HEK293 (cell line): ENCODE results near the gene LRCH4.

Experiments
- BCL11A ChIP-seq: fragments of 450-650 bp; formaldehyde crosslinking; IDR thresholded peaks from 2 replicates; pipeline ENCODE4 v1.5.1; 2016; ENCODE audit warnings: low read depth, missing biosample characterization, missing genetic modification characterization
- GLI4 ChIP-seq: fragments of 450-650 bp; formaldehyde crosslinking; IDR thresholded peaks from 2 replicates; pipeline ENCODE4 v1.5.1; 2016; ENCODE audit warnings: missing biosample characterization, missing genetic modification characterization
- KLF8 ChIP-seq: fragments of 450-650 bp; formaldehyde crosslinking; IDR thresholded peaks from 2 replicates; pipeline ENCODE4 v1.5.1; 2016; ENCODE audit warnings: missing biosample characterization, missing genetic modification characterization
- RBAK ChIP-seq: fragments of 450-650 bp; formaldehyde crosslinking; IDR thresholded peaks from 2 replicates; pipeline ENCODE4 v1.5.1; 2016; ENCODE audit warnings: missing biosample characterization, missing genetic modification characterization
- REST ChIP-seq: fragments of 450-650 bp; formaldehyde crosslinking; IDR thresholded peaks from 2 replicates; pipeline ENCODE4 v1.5.1; 2016; ENCODE audit warnings: missing biosample characterization, missing genetic modification characterization
- SCRT2 ChIP-seq: fragments of 450-650 bp; formaldehyde crosslinking; IDR thresholded peaks from 2 replicates; pipeline ENCODE4 v1.5.1; 2016; ENCODE audit warnings: missing biosample characterization, missing genetic modification characterization
- SP3 ChIP-seq: fragments of 450-650 bp; formaldehyde crosslinking; IDR thresholded peaks from 2 replicates; pipeline ENCODE4 v1.5.1; 2016; ENCODE audit warnings: missing biosample characterization, missing genetic modification characterization
- ZBTB10 ChIP-seq: fragments of 450-650 bp; formaldehyde crosslinking; IDR thresholded peaks from 2 replicates; pipeline ENCODE4 v1.5.1; 2016; ENCODE audit warnings: missing biosample characterization, missing genetic modification characterization
- ZBTB17 ChIP-seq: fragments of 450-650 bp; formaldehyde crosslinking; IDR thresholded peaks from 2 replicates; pipeline ENCODE4 v1.5.1; 2016; ENCODE audit warnings: missing biosample characterization, missing genetic modification characterization
- ZBTB21 ChIP-seq: fragments of 450-650 bp; formaldehyde crosslinking; IDR thresholded peaks from 2 replicates; pipeline ENCODE4 v1.5.1; 2017; ENCODE audit warnings: missing biosample characterization, missing genetic modification characterization
- ZBTB6 ChIP-seq: fragments of 450-650 bp; formaldehyde crosslinking; IDR thresholded peaks from 2 replicates; pipeline ENCODE4 v1.5.1; 2017; ENCODE audit warnings: missing biosample characterization, missing genetic modification characterization
- ZFHX2 ChIP-seq: fragments of 450-650 bp; formaldehyde crosslinking; conservative IDR thresholded peaks from 2 replicates; pipeline ENCODE4 v1.5.1; 2016; ENCODE audit warnings: missing biosample characterization, missing genetic modification characterization
- ZFP69B ChIP-seq: fragments of 450-650 bp; formaldehyde crosslinking; IDR thresholded peaks from 2 replicates; pipeline ENCODE4 v1.5.1; 2016; ENCODE audit warnings: missing biosample characterization, missing genetic modification characterization
- ZNF10 ChIP-seq: fragments of 450-650 bp; formaldehyde crosslinking; IDR thresholded peaks from 2 replicates; pipeline ENCODE4 v1.5.1; 2017; ENCODE audit warnings: missing biosample characterization, missing genetic modification characterization
- ZNF132 ChIP-seq: fragments of 450-650 bp; formaldehyde crosslinking; IDR thresholded peaks from 2 replicates; pipeline ENCODE4 v1.5.1; 2017; ENCODE audit warnings: missing biosample characterization, missing genetic modification characterization, borderline replicate concordance
- ZNF138 ChIP-seq: fragments of 450-650 bp; formaldehyde crosslinking; IDR thresholded peaks from 2 replicates; pipeline ENCODE4 v1.5.1; 2016; ENCODE audit warnings: missing biosample characterization, missing genetic modification characterization, borderline replicate concordance
- ZNF148 ChIP-seq: fragments of 450-650 bp; formaldehyde crosslinking; IDR thresholded peaks from 2 replicates; pipeline ENCODE4 v1.5.0; 2017; ENCODE audit warnings: missing biosample characterization, missing genetic modification characterization, borderline replicate concordance
- ZNF157 ChIP-seq: fragments of 450-650 bp; formaldehyde crosslinking; IDR thresholded peaks from 2 replicates; pipeline ENCODE4 v1.5.1; 2016; ENCODE audit warnings: missing biosample characterization, missing genetic modification characterization
- ZNF184 ChIP-seq: fragments of 450-650 bp; IDR thresholded peaks from 2 replicates; pipeline ENCODE4 v1.5.1; 2018; ENCODE audit warnings: missing biosample characterization, mild to moderate bottlenecking, missing genetic modification characterization
- ZNF221 ChIP-seq: fragments of 450-650 bp; formaldehyde crosslinking; IDR thresholded peaks from 2 replicates; pipeline ENCODE4 v1.5.1; 2017; ENCODE audit warnings: missing biosample characterization, missing genetic modification characterization, borderline replicate concordance
- ZNF239 ChIP-seq: fragments of 450-650 bp; formaldehyde crosslinking; IDR thresholded peaks from 2 replicates; pipeline ENCODE4 v1.5.1; 2016; ENCODE audit warnings: missing biosample characterization, missing genetic modification characterization
- ZNF324 ChIP-seq: fragments of 450-650 bp; formaldehyde crosslinking; IDR thresholded peaks from 2 replicates; pipeline ENCODE4 v1.5.1; 2016; ENCODE audit warnings: missing biosample characterization, missing genetic modification characterization
- ZNF366 ChIP-seq: fragments of 450-650 bp; formaldehyde crosslinking; conservative IDR thresholded peaks from 2 replicates; pipeline ENCODE4 v1.5.1; 2016; ENCODE audit warnings: missing biosample characterization, missing genetic modification characterization
- ZNF473 ChIP-seq: fragments of 450-650 bp; formaldehyde crosslinking; IDR thresholded peaks from 2 replicates; pipeline ENCODE4 v1.5.1; 2017; ENCODE audit warnings: missing biosample characterization, missing genetic modification characterization
- ZNF521 ChIP-seq: fragments of 450-650 bp; formaldehyde crosslinking; IDR thresholded peaks from 2 replicates; pipeline ENCODE4 v1.5.1; 2017; ENCODE audit warnings: missing biosample characterization, mild to moderate bottlenecking, missing genetic modification characterization
- ZNF561 ChIP-seq: fragments of 450-650 bp; IDR thresholded peaks from 2 replicates; pipeline ENCODE4 v1.5.1; 2018; ENCODE audit warnings: missing biosample characterization, missing genetic modification characterization, borderline replicate concordance
- ZNF571 ChIP-seq: fragments of 450-650 bp; formaldehyde crosslinking; IDR thresholded peaks from 2 replicates; pipeline ENCODE4 v1.5.0; 2017; ENCODE audit warnings: missing biosample characterization, missing genetic modification characterization
- ZNF629 ChIP-seq: fragments of 450-650 bp; formaldehyde crosslinking; IDR thresholded peaks from 2 replicates; pipeline ENCODE4 v1.5.1; 2017; ENCODE audit warnings: missing biosample characterization, missing genetic modification characterization
- ZNF677 ChIP-seq: fragments of 450-650 bp; IDR thresholded peaks from 2 replicates; pipeline ENCODE4 v1.5.0; 2018; ENCODE audit warnings: missing biosample characterization, mild to moderate bottlenecking, missing genetic modification characterization, moderate library complexity
- ZSCAN23 ChIP-seq: fragments of 450-650 bp; formaldehyde crosslinking; IDR thresholded peaks from 2 replicates; pipeline ENCODE4 v1.5.1; 2016; ENCODE audit warnings: missing biosample characterization, missing genetic modification characterization
- ZSCAN30 ChIP-seq: fragments of 450-650 bp; IDR thresholded peaks from 2 replicates; pipeline ENCODE4 v1.5.1; 2018; ENCODE audit warnings: missing biosample characterization, mild to moderate bottlenecking, missing genetic modification characterization, moderate library complexity

The LRCH4 gene

GRCh38 chr7:100584683-100585510, 1.0 kb downstream of the LRCH4 start (continued):
- TF ChIP-seq ZNF677 (tag by site-specific recombination), result no peak
- no peak for TF ChIP-seq ZNF521
- peak; percentile 43; the same call in 1 of the 2 replicates for TF ChIP-seq ZBTB17 (tag by site-specific recombination)
- no peak for TF ChIP-seq RBAK (tag by site-specific recombination)
- TF ChIP-seq REST (tag by site-specific recombination), result peak; percentile 64
- TF ChIP-seq ZSCAN30 (tag by site-specific recombination), result no peak
- peak; percentile 99 for TF ChIP-seq ZNF629 (tag by site-specific recombination)
- no peak for TF ChIP-seq ZNF138 (tag by site-specific recombination)
- no peak for TF ChIP-seq ZSCAN23 (tag by site-specific recombination)
- 0 out of 2 replicates have a peak, but pooled peaks have one; percentile 13 for TF ChIP-seq KLF8 (tag by site-specific recombination)
- TF ChIP-seq ZNF148 (tag by site-specific recombination), result no peak
- no peak for TF ChIP-seq ZNF473 (tag by site-specific recombination)
- TF ChIP-seq ZBTB6 (tag by site-specific recombination), result no peak
- TF ChIP-seq BCL11A (tag by site-specific recombination), result no peak
- no peak for TF ChIP-seq ZNF324 (tag by site-specific recombination)
- TF ChIP-seq ZFHX2 (tag by site-specific recombination), result peak; percentile 45
- no peak for TF ChIP-seq ZNF184 (tag by site-specific recombination)
- TF ChIP-seq ZNF239 (tag by site-specific recombination), result no peak
- TF ChIP-seq ZBTB10, result no peak
- TF ChIP-seq ZBTB21 (tag by site-specific recombination), result peak; percentile 99
- no peak for TF ChIP-seq ZNF10 (tag by site-specific recombination)
- TF ChIP-seq ZNF221, result no peak
- no peak for TF ChIP-seq ZNF571 (tag by site-specific recombination)
- TF ChIP-seq SP3 (tag by site-specific recombination), result no peak
- TF ChIP-seq SCRT2, result no peak
- no peak for TF ChIP-seq ZNF132 (tag by site-specific recombination)
- no peak for TF ChIP-seq GLI4 (tag by site-specific recombination)
- no peak for TF ChIP-seq ZNF561 (tag by site-specific recombination)
- no peak for TF ChIP-seq ZFP69B (tag by site-specific recombination)
- peak; percentile 73 for TF ChIP-seq ZNF366 (tag by site-specific recombination)
- TF ChIP-seq ZNF157 (tag by site-specific recombination), result no peak
